TTC549 (cell line): ENCODE results near the gene LYRM4.

Source experiments
- FAIRE-seq: peaks from 2 replicates; lab custom pipeline; 2012; peaks lifted over from hg19 to GRCh38; lab: Jason Lieb, UNC

Gene LYRM4

GRCh38 chr6:5093231-5094015, 167.3 kb downstream of the LYRM4 start:
- FAIRE-seq: no peak

GRCh38 chr6:5091210-5092069, 169.3 kb downstream of the LYRM4 start:
- FAIRE-seq: no peak

GRCh38 chr6:5090603-5091002, 170.1 kb downstream of the LYRM4 start:
- no peak for FAIRE-seq

- no peak for FAIRE-seq
Measured at GRCh38 chr6:5089481-5090438, 171.0 kb downstream of the LYRM4 start.

- FAIRE-seq: no peak
Measured at GRCh38 chr6:5088780-5089179, 172.0 kb downstream of the LYRM4 start.

- FAIRE-seq: no peak
Measured at GRCh38 chr6:5087389-5087788, 173.4 kb downstream of the LYRM4 start.

GRCh38 chr6:5086294-5086890, 174.4 kb downstream of the LYRM4 start:
- FAIRE-seq: no peak

- FAIRE-seq: no peak
Measured at GRCh38 chr6:5085648-5086293, 175.0 kb downstream of the LYRM4 start.

- no peak for FAIRE-seq
Measured at GRCh38 chr6:5084781-5085647, 175.7 kb downstream of the LYRM4 start, which contains the start of gene PPP1R3G. TSS of gene PPP1R3G (plus strand) at chr6:5085341. CDS start at chr6:5085486, 145 bp downstream.

GRCh38 chr6:5084360-5084780, 176.4 kb downstream of the LYRM4 start:
- no peak for FAIRE-seq

- FAIRE-seq: no peak
Measured at GRCh38 chr6:5083813-5084359, 176.9 kb downstream of the LYRM4 start.

GRCh38 chr6:5083307-5083583, 177.5 kb downstream of the LYRM4 start:
- no peak for FAIRE-seq

GRCh38 chr6:5082487-5083306, 178.1 kb downstream of the LYRM4 start:
- FAIRE-seq: no peak

- FAIRE-seq: no peak
Measured at GRCh38 chr6:5081955-5082354, 178.8 kb downstream of the LYRM4 start.

GRCh38 chr6:5081182-5081581, 179.6 kb downstream of the LYRM4 start:
- FAIRE-seq: no peak

- FAIRE-seq: no peak
Measured at GRCh38 chr6:5080574-5080973, 180.2 kb downstream of the LYRM4 start.

GRCh38 chr6:5079692-5080091, 181.1 kb downstream of the LYRM4 start:
- no peak for FAIRE-seq

- no peak for FAIRE-seq
Measured at GRCh38 chr6:5078121-5078669, 182.6 kb downstream of the LYRM4 start.

- FAIRE-seq: no peak
Measured at GRCh38 chr6:5076931-5077330, 183.8 kb downstream of the LYRM4 start.
